ENCODE measurements around the gene MTUS2.

GRCh38 chr13:29427937-29428309 is 607.8 kb downstream of the MTUS2 start:
- TF ChIP-seq CTCF (IDR thresholded peaks at IDR 0.05; ENCODE audit: low read depth, low read length) = no peak
- TF ChIP-seq POLR2A (IDR thresholded peaks at IDR 0.05; ENCODE audit: extremely low read depth, insufficient read length) = no peak
